Right atrium auricular region (tissue), 2 donors: ENCODE measurements around the gene MLEC. TPM values are rescaled to one million over a fixed set of nuclear protein-coding genes. Genes with fewer than 3 reads are reported as not detected.
A peak's percentile ranks its signal among the peaks of the same experiment; 100 is the strongest.

Experiments
- DNase-seq: peaks from one replicate; pipeline ENCODE4 v3.0.0-alpha.2; 2019; ENCODE audit warnings: low spot score
- H3K27ac ChIP-seq, 2 donors: fragments of 200-600 bp; sonication (generic); 1 replicate in 1 of 2; 2 replicates in 1 of 2; pipeline ENCODE4 v1.5.1; 2016 to 2019
- H3K27me3 ChIP-seq, 2 donors: fragments of 200-600 bp; sonication (generic); one replicate each; pipeline versions ENCODE4 v1.5.1 to v1.6.0; 2017 to 2019
- H3K36me3 ChIP-seq: fragments of 200-600 bp; sonication (generic); one replicate; pipeline ENCODE4 v1.5.1; 2016
- H3K4me1 ChIP-seq, 2 donors: fragments of 200-600 bp; sonication (generic); one replicate each; pipeline versions ENCODE4 v1.5.1 to v1.6.0; 2017 to 2019
- H3K4me3 ChIP-seq, 2 donors: fragments of 200-600 bp; sonication (generic); 1 replicate in 1 of 2; 2 replicates in 1 of 2; pipeline ENCODE4 v1.5.1; 2017 to 2019; ENCODE audit warnings: mild to moderate bottlenecking in 1 of 2, moderate library complexity in 1 of 2
- H3K9me3 ChIP-seq, 2 donors: fragments of 200-600 bp; sonication (generic); one replicate each; pipeline ENCODE4 v1.5.1; 2019
- total RNA-seq, 2 donors: library from RNA; depleted of rRNA; stranded (reverse); fragments of >200 nt; gene quantifications; one replicate each; pipeline ENCODE4 v1.1.0, GENCODE V29; 2016
- TF ChIP-seq, protein P1 (sequence below), 2 donors: fragments of 200-600 bp; sonication (generic); IDR thresholded peaks; one replicate each; pipeline ENCODE4 v1.5.1; 2019; ENCODE audit warnings: antibody characterized with exemption in 2 of 2

The MLEC gene
- total RNA-seq, 2 donors from 2014 or later: 89.7 to 179 TPM

DNA sequence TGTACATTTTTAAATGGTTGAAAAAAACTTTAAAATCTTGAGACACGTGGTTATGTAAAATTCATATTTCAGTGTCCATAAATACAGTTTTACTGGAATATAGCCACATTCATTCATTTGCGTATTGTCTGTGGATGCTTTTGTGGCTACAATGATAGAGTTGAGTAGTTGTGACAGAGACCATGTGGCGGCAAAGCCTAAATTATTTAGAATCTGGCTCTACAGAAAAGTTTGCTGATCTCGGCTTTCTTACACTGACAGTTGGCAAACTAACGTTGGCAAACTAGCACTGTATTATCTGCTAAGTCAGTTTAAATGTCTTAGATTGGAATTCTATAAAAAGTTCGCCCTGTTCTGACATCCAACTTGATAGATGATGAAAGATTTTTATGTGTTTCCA lies 25.7 kb downstream of the MLEC start:
- Histone ChIP-seq H3K27ac (no peak overlapping the region), H3K4me1 (peaks cover 0 to 38% of the 10 kb centered on the region in 2 donors), H3K36me3 (peaks cover 40% of the 10 kb centered on the region), H3K27me3 (no peaks in the 10 kb centered on the region), H3K9me3 (no peaks in the 10 kb centered on the region), H3K4me3 (no peak overlapping the region)
- TF ChIP-seq, protein P1, sequence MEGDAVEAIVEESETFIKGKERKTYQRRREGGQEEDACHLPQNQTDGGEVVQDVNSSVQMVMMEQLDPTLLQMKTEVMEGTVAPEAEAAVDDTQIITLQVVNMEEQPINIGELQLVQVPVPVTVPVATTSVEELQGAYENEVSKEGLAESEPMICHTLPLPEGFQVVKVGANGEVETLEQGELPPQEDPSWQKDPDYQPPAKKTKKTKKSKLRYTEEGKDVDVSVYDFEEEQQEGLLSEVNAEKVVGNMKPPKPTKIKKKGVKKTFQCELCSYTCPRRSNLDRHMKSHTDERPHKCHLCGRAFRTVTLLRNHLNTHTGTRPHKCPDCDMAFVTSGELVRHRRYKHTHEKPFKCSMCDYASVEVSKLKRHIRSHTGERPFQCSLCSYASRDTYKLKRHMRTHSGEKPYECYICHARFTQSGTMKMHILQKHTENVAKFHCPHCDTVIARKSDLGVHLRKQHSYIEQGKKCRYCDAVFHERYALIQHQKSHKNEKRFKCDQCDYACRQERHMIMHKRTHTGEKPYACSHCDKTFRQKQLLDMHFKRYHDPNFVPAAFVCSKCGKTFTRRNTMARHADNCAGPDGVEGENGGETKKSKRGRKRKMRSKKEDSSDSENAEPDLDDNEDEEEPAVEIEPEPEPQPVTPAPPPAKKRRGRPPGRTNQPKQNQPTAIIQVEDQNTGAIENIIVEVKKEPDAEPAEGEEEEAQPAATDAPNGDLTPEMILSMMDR (IDR thresholded peaks at IDR 0.05): no peak
- DNase-seq: no peak

DNA sequence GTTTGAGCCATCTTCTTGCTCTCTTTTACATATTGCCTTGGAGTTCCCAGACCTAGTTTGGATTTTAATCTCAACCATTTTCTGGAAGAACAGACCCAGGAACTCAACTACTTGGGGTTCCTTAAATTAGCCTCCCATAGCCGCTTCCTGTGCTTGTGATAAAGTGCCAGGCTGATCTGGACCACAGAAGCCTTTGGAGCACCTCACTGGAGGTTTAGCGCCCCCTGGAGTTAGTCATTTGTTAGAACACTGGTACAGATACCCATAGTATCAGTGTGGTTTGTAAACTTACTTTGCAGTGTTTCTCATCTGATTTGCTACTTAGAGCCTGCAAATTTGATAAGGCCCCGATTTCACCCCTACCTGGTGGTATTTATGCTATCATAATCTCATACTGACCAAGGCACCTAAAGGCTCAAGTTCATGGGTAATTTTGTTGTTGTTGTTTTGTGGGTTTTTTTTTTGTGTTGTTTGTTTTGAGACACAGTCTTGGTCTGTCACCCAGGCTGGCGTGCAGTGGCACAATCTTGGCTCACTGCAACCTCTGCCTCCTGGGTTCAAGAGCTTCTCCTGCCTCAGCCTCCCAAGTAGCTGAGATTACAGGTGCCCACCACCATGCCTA lies 27.0 kb downstream of the MLEC start:
- Histone ChIP-seq H3K27me3 (no peaks in the 10 kb centered on the region), H3K27ac (no peak overlapping the region), H3K36me3 (peaks cover 53% of the 10 kb centered on the region), H3K4me1 (peaks cover 0 to 38% of the 10 kb centered on the region in 2 donors), H3K9me3 (no peaks in the 10 kb centered on the region), H3K4me3 (no peak overlapping the region)
- DNase-seq: peak; percentile 69
- TF ChIP-seq, protein P1 (IDR thresholded peaks at IDR 0.05): peak; percentile 73 to 92

DNA sequence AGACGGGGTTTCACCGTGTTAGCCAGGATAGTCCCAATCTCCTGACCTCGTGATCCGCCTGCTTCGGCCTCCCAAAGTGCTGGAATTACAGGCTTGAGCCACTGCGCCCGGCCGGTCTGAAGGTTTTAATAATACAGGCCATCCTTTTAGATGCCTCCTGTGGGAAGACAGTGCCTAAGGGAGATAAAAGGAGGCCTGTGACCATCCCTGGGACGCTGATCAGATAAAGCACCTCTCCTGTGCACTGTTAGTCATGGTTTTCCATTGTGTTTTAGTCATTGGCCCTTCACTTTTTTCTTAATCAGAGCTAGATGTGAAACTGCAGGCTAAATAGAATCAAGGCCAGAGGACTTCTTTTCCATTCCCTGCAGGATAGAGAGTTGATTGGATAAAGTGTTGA lies 31.1 kb downstream of the MLEC start:
- TF ChIP-seq, protein P1 (IDR thresholded peaks at IDR 0.05): no peak
- Histone ChIP-seq H3K36me3 (peaks cover 92% of the 10 kb centered on the region), H3K4me1 (peaks cover 0 to 25% of the 10 kb centered on the region in 2 donors), H3K4me3 (no peak overlapping the region), H3K27ac (no peak overlapping the region), H3K9me3 (no peaks in the 10 kb centered on the region), H3K27me3 (no peaks in the 10 kb centered on the region)
- DNase-seq: no peak

DNA sequence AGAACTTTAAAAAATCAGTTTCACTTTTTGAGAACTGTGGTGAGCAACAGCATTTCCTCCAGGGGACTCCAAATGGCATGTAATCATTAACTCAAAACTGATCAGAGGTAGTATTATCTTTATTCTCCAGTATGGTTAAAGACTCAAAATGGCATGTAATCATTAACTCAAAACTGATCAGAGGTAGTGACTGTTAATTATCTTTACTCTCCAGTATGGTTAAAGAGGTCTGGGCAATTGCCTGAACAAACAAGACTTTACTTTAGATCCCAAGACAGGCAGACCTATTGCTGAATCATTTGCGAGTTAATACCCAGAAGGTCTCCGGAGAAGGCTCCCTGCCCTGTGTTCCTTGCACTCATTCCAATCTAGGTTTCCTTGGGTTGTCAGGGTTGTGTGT lies 32.1 kb downstream of the MLEC start:
- Histone ChIP-seq H3K27me3 (no peaks in the 10 kb centered on the region), H3K4me3 (no peak overlapping the region), H3K27ac (no peak overlapping the region), H3K9me3 (no peaks in the 10 kb centered on the region), H3K36me3 (peaks cover 92% of the 10 kb centered on the region), H3K4me1 (peaks cover 0 to 17% of the 10 kb centered on the region in 2 donors)
- DNase-seq: no peak
- TF ChIP-seq, protein P1 (IDR thresholded peaks at IDR 0.05): no peak

DNA sequence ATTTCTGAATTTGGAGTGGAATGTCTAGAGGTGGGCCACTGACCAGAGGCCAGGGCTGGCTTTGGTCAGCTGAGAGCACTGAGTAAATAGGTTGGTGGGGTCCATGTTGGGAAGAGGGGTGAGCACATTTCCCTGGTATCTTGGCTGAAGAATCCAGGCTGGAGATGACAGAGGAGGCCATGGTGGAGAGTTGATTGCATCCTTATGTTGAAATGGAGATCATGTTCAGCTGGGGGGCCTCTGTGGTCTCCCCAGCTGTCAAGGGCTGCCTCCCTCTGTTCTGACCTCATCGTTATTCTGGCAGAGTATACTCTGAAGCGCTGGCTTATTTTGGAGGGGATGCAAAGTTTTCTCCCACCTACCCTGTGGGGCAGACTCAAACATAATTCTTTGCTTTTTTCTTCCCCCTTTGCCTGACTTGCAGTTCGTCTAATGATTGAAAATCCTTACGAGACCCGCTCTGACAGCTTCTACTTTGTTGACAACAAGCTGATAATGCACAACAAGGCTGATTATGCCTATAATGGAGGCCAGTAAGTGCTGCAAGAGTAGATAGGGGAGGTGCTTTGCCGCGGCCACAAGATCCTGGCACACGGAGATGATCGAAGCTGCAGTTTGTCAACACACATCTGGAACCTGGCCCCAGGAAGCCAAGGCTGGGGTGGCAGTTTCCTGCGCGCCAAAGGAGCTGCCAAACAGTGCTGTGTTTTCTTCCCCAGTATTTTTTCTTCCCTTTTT lies 32.7 kb downstream of the MLEC start:
- H3K36me3 ChIP-seq: peaks cover 88% of the 10 kb centered on the region
- H3K27ac ChIP-seq: peak overlapping the region; percentile 47 to 61
- H3K27me3 ChIP-seq: no peaks in the 10 kb centered on the region
- H3K4me3 ChIP-seq: no peak overlapping the region
- TF ChIP-seq, protein P1 (IDR thresholded peaks at IDR 0.05): no peak
- DNase-seq: no peak
- peaks cover 0 to 20% of the 10 kb centered on the region in 2 donors for H3K4me1 ChIP-seq
- H3K9me3 ChIP-seq: no peaks in the 10 kb centered on the region
